T-cell (primary cell): ENCODE measurements around the gene PXMP4. TPM values are rescaled to one million over a fixed set of nuclear protein-coding genes. Genes with fewer than 3 reads are reported as not detected.

Source experiments
- ATAC-seq, 4 experiments: fragments of 200-7000 bp in 3 of 4; fragments of 150-1000 bp in 1 of 4; cut with Tn5 transposase; replicated peaks in 1 of 4; 1 replicate in 3 of 4; 2 replicates in 1 of 4; pipeline ENCODE4 v1.10.0; 2021; ENCODE audit warnings: moderate library complexity in 3 of 4, mild to moderate bottlenecking in 2 of 4, moderate number of reproducible peaks in 1 of 4
- CTCF ChIA-PET, 2 donors: fragments of 300-600 bp; sonication (Branson Sonifier 250); formaldehyde crosslinking; loops; one replicate each; lab custom pipeline; 2022; ENCODE audit warnings: antibody characterized with exemption in 2 of 2; lab: Charles Lee
- POLR2A ChIA-PET, 2 donors: fragments of 300-600 bp; sonication (Branson Sonifier 250); formaldehyde crosslinking; loops; one replicate each; lab custom pipeline; 2022; ENCODE audit warnings: antibody characterized with exemption in 2 of 2; lab: Charles Lee
- DNase-seq, 35 experiments: peaks; one replicate each; pipeline versions ENCODE4 v3.0.0 to v3.0.0-alpha.2; 2013 to 2023
- H3K27ac ChIP-seq: one replicate; pipeline ENCODE4 v1.5.1; 2013; ENCODE audit warnings: low read length
- H3K27me3 ChIP-seq, 2 experiments: replicated peaks in 1 of 2; 1 replicate in 1 of 2; 2 replicates in 1 of 2; pipeline versions ENCODE4 v1.6.1 to v1.7.0; 2013; ENCODE audit warnings: low read length in 1 of 2, mixed read lengths in 1 of 2; ENCODE audit not compliant: control insufficient read depth in 2 of 2, insufficient read depth in 2 of 2; ENCODE audit errors: extremely low read depth in 1 of 2
- H3K36me3 ChIP-seq, 2 donors: 1 replicate in 1 of 2; 2 replicates in 1 of 2; pipeline versions ENCODE4 v1.6.1 to v1.7.0; 2013; ENCODE audit warnings: low read length in 1 of 2; ENCODE audit not compliant: control insufficient read depth in 2 of 2, insufficient read depth in 1 of 2; ENCODE audit errors: extremely low read depth in 1 of 2
- H3K4me1 ChIP-seq, 2 experiments: 1 replicate in 1 of 2; 2 replicates in 1 of 2; pipeline versions ENCODE4 v1.6.1 to v1.7.0; 2013; ENCODE audit warnings: low read length in 2 of 2, mixed read lengths in 1 of 2; ENCODE audit not compliant: insufficient read depth in 2 of 2, control insufficient read depth in 1 of 2; ENCODE audit errors: extremely low read depth in 1 of 2
- H3K4me3 ChIP-seq, 2 donors: 1 replicate in 1 of 2; 2 replicates in 1 of 2; pipeline versions ENCODE4 v1.5.1 to v1.7.0; 2013; ENCODE audit warnings: mild to moderate bottlenecking in 2 of 2, low read length in 1 of 2, moderate library complexity in 1 of 2; ENCODE audit not compliant: control insufficient read depth in 1 of 2; ENCODE audit errors: extremely low read depth in 1 of 2
- H3K9me3 ChIP-seq: 2 replicates; pipeline ENCODE4 v1.7.0; 2013
- H3K27ac Mint-ChIP-seq, 2 donors: one replicate each; pipeline ENCODE4 v1.8.0; 2020 to 2021; ENCODE audit warnings: mild to moderate bottlenecking in 2 of 2, mixed read lengths in 2 of 2
- H3K27me3 Mint-ChIP-seq, 2 donors: one replicate each; pipeline ENCODE4 v1.8.0; 2021 to 2022; ENCODE audit warnings: mixed read lengths in 2 of 2
- H3K36me3 Mint-ChIP-seq: one replicate; pipeline ENCODE4 v1.8.0; 2021; ENCODE audit warnings: mixed read lengths
- H3K4me1 Mint-ChIP-seq, 3 donors: one replicate each; pipeline ENCODE4 v1.8.0; 2020 to 2022; ENCODE audit warnings: mixed read lengths in 3 of 3, mild to moderate bottlenecking in 1 of 3
- H3K4me3 Mint-ChIP-seq, 3 donors: one replicate each; pipeline ENCODE4 v1.8.0; 2020 to 2022; ENCODE audit warnings: mild to moderate bottlenecking in 3 of 3, mixed read lengths in 3 of 3, moderate library complexity in 3 of 3
- H3K9me3 Mint-ChIP-seq, 3 donors: one replicate each; pipeline ENCODE4 v1.8.0; 2020 to 2022; ENCODE audit warnings: mixed read lengths in 3 of 3
- WGBS: methylation state at CpG from one replicate; pipeline ENCODE4 v1.1.5; 2013; ENCODE audit warnings: missing lambda C conversion rate; ENCODE audit not compliant: insufficient coverage; 5-methylcytosine and 5-hydroxymethylcytosine counted together
- total RNA-seq, 35 experiments: library from RNA in 6 of 35; stranded (reverse) in 6 of 35; fragments of 120-200 nt in 1 of 35; gene quantifications; one replicate each; pipeline versions ENCODE4 v1.2.1 to v1.2.4 and lab custom pipeline; 2013 to 2026

Gene PXMP4
- total RNA-seq, 5 donors from 2014 or later (not counting 1 experiment from before 2014, with no cell fraction given), result 6.1 to 15.4 (median 13.9) TPM

DNA sequence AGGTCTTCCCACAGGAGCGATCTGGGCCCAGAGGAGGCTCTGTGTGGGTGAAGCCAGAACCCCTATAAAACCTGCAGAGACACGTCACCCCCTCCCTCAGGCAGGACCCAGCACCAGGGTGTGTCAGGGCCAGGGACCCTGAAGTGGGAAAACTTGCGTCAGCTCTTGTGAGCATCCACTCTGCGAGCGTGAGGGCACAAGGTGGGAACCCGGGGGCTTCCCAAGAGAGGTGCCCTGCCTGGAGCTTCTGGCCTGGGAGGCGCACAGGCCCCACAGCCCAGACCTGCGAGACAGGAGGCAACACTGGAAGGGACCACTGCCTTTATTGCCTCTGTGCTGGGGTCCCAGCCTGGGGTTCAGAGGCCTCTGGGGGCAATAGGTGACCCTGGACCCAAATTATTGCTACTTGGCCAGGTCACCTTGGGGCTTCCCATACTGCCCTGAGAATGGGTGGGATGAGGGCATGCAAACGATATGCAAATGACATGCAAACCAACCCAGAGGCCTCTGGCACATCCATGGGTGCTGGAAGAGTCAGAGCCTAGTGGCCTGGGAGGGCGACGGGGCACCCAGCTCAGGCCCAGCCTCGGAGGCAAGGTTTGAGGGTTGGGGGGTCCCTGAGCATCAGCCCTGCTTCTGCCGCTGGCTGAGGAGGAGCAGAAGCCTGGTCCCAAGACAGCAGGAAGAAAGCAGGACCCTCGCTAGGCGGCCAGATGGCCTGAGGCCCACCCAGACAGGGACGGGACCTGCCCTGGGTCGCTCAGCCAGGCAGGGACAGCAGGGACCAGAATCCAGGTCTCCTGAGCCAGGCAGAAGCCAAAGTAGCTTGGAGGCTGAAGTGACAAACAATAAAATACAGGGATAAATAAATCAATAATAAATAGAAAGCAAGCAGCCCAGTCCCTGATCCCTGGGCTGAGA is 63.1 kb downstream of the PXMP4 start:
- peaks cover 4 to 7% (median 4%) of the 10 kb centered on the region in 3 donors for H3K4me1 Mint-ChIP-seq

DNA sequence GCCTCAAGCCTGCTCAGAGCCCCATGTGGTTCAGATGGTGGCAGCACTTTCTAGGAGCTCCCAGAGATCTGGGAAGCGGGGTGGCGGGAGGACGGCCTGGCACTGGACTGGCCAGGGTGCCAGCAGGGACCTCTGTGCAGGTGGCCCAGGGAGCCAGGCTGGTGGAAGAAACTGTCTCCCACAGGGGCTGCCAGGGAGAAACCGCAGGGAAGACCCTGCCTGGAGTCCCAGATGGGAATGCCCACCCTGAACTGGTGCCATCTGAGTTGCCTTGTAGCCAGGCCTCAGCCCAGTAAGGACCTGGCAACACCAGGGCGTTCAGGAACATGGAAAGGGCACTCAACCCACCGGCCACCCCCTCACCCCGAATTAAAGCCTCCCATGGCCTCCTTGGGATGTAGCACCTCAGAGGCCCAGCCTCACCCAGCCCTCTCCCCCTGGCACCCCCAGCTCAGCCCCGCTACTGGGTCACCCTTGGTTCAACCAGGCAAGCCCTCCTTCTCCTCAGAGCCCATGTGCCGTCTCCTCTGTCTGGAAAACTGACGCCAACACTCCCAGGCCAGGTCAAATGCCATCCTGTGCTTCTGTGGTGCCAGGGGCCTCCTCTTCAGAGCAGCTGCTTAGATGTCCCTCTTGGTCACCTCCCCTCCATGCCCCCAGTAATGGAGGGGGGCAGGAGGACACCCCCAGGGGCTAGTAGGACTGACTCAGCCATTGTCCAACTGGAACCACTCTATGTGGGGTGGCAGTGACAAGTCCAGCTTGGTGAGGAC is 63.9 kb downstream of the PXMP4 start:
- no peaks in the 10 kb centered on the region for H3K9me3 Mint-ChIP-seq
- H3K4me3 ChIP-seq, result no peak overlapping the region
- H3K27me3 ChIP-seq, result peaks cover 0 to 8% of the 10 kb centered on the region in 2 experiments
- DNase-seq (no peak), ATAC-seq (no peak)
- H3K36me3 ChIP-seq, result peaks cover 0 to 11% of the 10 kb centered on the region in 2 donors
- 94% methylated on average over 10 of the region's 10 CpGs for WGBS
- no peak overlapping the region for H3K27ac ChIP-seq
- H3K27ac Mint-ChIP-seq, result no peak overlapping the region
- peaks cover 0 to 6% of the 10 kb centered on the region in 2 experiments for H3K4me1 ChIP-seq
- peaks cover 0 to 2% of the 10 kb centered on the region in 2 donors for H3K27me3 Mint-ChIP-seq
- no peak overlapping the region for H3K4me3 Mint-ChIP-seq
- peaks cover 4% of the 10 kb centered on the region in 3 donors for H3K4me1 Mint-ChIP-seq
- POLR2A ChIA-PET, result no interaction called here
- no peaks in the 10 kb centered on the region for H3K9me3 ChIP-seq
- CTCF ChIA-PET, result no interaction called here
- H3K36me3 Mint-ChIP-seq, result no peaks in the 10 kb centered on the region

More for the DNA sequence above, 63.1 kb downstream of the PXMP4 start:
- H3K9me3 Mint-ChIP-seq, result no peaks in the 10 kb centered on the region
- ChIA-PET CTCF (no interaction called here), POLR2A (no interaction called here)
- WGBS, result 90% methylated on average over 13 of the region's 17 CpGs
- no peaks in the 10 kb centered on the region for H3K36me3 Mint-ChIP-seq
- H3K4me1 ChIP-seq, result peaks cover 0 to 7% of the 10 kb centered on the region in 2 experiments
- no peak overlapping the region for H3K4me3 ChIP-seq
- no peak overlapping the region for H3K4me3 Mint-ChIP-seq
- peaks cover 0 to 11% of the 10 kb centered on the region in 2 donors for H3K36me3 ChIP-seq
- H3K27ac Mint-ChIP-seq, result no peak overlapping the region
- no peak for ATAC-seq
- peaks cover 0 to 2% of the 10 kb centered on the region in 2 donors for H3K27me3 Mint-ChIP-seq
- no peaks in the 10 kb centered on the region for H3K9me3 ChIP-seq
- no peak overlapping the region for H3K27ac ChIP-seq
- DNase-seq, result no peak
- H3K27me3 ChIP-seq, result peaks cover 0 to 8% of the 10 kb centered on the region in 2 experiments

DNA sequence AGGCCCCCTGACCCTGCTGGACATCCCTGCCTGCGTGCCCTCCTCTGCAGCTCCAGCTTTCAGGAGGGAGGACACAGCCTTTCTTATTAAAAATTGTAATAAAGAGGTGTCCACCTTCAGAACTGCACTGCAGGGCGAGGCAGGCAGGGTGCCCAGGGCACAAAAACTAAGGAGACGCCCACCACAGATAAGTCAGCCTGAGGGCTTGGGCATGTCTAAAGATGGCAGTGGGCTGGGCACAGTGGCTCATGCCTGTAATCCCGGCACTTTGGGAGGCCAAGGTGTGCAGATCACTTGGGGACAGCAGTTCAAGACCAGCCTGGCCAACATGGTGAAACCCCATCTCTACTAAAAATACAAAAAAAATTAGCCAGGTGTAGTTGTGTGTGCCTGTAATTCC is 64.9 kb downstream of the PXMP4 start:
- ChIA-PET CTCF (no interaction called here), POLR2A (no interaction called here)
- ATAC-seq (no peak), DNase-seq (no peak)
- Histone ChIP-seq H3K27ac (no peak overlapping the region), H3K4me3 (no peak overlapping the region), H3K36me3 (peaks cover 0 to 11% of the 10 kb centered on the region in 2 donors), H3K9me3 (no peaks in the 10 kb centered on the region), H3K4me1 (peaks cover 0 to 6% of the 10 kb centered on the region in 2 experiments), H3K27me3 (peaks cover 0 to 8% of the 10 kb centered on the region in 2 experiments)
- H3K4me1 Mint-ChIP-seq, result peaks cover 4% of the 10 kb centered on the region in 3 donors
- no peak overlapping the region for H3K27ac Mint-ChIP-seq
- H3K27me3 Mint-ChIP-seq, result peaks cover 0 to 2% of the 10 kb centered on the region in 2 donors
- H3K4me3 Mint-ChIP-seq, result no peak overlapping the region
- 80% methylated on average over 2 of the region's 4 CpGs for WGBS
- no peaks in the 10 kb centered on the region for H3K36me3 Mint-ChIP-seq
- H3K9me3 Mint-ChIP-seq, result no peaks in the 10 kb centered on the region

DNA sequence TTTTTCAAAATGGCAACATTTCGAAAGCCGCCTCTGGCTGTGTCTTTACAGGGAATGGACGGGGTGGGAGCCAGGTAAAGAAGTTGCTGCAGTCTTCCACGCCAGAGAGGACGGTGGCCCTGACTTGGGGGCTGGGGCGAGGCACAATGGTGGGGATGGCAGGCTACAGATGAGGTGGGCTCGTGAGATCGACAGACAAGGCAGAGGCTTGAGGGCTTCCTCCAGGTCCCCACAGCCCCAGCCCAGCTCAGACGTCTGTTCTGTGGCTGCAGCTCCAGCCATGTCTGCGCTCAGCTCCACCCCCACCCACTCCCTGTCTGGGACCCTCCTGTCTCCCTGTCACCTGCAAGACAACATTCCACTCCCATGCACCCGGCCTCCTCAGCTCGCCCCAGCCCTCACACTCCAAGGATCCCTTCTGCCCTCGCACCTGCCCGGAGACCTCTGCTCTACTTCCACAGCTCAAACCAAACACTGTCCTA is 65.4 kb downstream of the PXMP4 start:
- POLR2A ChIA-PET, result no interaction called here
- H3K4me3 Mint-ChIP-seq, result no peak overlapping the region
- CTCF ChIA-PET, result no interaction called here
- peaks cover 0 to 6% of the 10 kb centered on the region in 2 experiments for H3K4me1 ChIP-seq
- ATAC-seq (no peak), DNase-seq (no peak)
- no peak overlapping the region for H3K27ac ChIP-seq
- peaks cover 0 to 8% of the 10 kb centered on the region in 2 experiments for H3K27me3 ChIP-seq
- no peaks in the 10 kb centered on the region for H3K36me3 Mint-ChIP-seq
- peaks cover 4% of the 10 kb centered on the region in 3 donors for H3K4me1 Mint-ChIP-seq
- no peak overlapping the region for H3K27ac Mint-ChIP-seq
- H3K9me3 ChIP-seq, result no peaks in the 10 kb centered on the region
- peaks cover 0 to 8% of the 10 kb centered on the region in 2 donors for H3K36me3 ChIP-seq
- H3K4me3 ChIP-seq, result no peak overlapping the region
- peaks cover 0 to 2% of the 10 kb centered on the region in 2 donors for H3K27me3 Mint-ChIP-seq
- WGBS, result 86% methylated on average over 10 of the region's 14 CpGs
- no peaks in the 10 kb centered on the region for H3K9me3 Mint-ChIP-seq

DNA sequence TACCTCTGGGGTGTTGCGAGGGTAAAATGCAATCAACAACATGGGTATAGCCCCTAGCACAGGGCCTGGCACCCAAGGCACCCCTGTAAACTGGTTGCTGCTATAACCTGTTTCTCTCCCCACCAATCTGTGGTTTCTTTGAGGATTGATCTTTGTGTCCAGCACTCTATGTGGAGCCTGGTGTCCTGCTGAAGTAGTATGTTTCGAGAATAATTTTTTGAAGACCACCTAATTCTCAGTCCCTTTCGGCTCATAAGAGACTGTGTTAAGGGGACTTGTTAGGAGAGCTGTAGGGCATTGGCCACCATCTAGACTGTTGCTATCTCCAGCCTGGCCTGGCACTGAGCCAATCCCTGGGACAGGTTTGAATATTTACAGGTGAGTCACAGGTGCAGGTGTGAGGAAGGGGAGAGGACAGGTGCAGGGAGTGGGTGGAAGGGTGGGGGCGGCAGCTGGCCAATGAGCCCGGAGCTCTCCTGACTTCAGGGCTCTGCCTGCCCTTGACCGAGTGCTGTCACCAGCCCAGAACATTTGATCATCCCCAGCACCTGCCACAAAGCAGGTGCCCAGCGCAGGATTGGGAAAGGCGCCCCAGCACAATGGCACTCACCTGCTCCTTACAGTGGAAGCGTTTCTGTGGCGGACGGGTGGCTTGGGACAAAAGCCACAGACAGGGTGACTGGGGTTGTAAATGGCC is 66.1 kb downstream of the PXMP4 start:
- Histone ChIP-seq H3K27me3 (peaks cover 0 to 8% of the 10 kb centered on the region in 2 experiments), H3K4me1 (peaks cover 0 to 6% of the 10 kb centered on the region in 2 experiments), H3K4me3 (no peak overlapping the region), H3K9me3 (no peaks in the 10 kb centered on the region), H3K36me3 (peaks cover 0 to 3% of the 10 kb centered on the region in 2 donors), H3K27ac (no peak overlapping the region)
- 89% methylated on average over 5 of the region's 11 CpGs for WGBS
- no peak for ATAC-seq
- H3K36me3 Mint-ChIP-seq, result no peaks in the 10 kb centered on the region
- peaks cover 4 to 7% (median 6%) of the 10 kb centered on the region in 3 donors for H3K4me1 Mint-ChIP-seq
- no peak for DNase-seq
- ChIA-PET CTCF (no interaction called here), POLR2A (no interaction called here)
- H3K4me3 Mint-ChIP-seq, result no peak overlapping the region
- no peaks in the 10 kb centered on the region for H3K9me3 Mint-ChIP-seq
- H3K27ac Mint-ChIP-seq, result no peak overlapping the region
- H3K27me3 Mint-ChIP-seq, result peaks cover 0 to 2% of the 10 kb centered on the region in 2 donors
